ENCODE data around the gene SIL1.

SIL1 gene

GRCh38 chr5:138961221-138961620, 236.9 kb downstream of the SIL1 start:
- Histone ChIP-seq H3K9ac (no peak overlapping the region), H3K4me1 (peaks cover 5% of the 10 kb centered on the region), H3K27me3 (no peaks in the 10 kb centered on the region), H4K20me1 (no peaks in the 10 kb centered on the region), H3K36me3 (no peaks in the 10 kb centered on the region), H3K4me2 (no peak overlapping the region), H3K4me3 (no peak overlapping the region), H3K9me3 (no peaks in the 10 kb centered on the region), H3K27ac (no peak overlapping the region)
- TF ChIP-seq Cebpa-rat (IDR thresholded peaks at IDR 0.05), result no peak

DNA sequence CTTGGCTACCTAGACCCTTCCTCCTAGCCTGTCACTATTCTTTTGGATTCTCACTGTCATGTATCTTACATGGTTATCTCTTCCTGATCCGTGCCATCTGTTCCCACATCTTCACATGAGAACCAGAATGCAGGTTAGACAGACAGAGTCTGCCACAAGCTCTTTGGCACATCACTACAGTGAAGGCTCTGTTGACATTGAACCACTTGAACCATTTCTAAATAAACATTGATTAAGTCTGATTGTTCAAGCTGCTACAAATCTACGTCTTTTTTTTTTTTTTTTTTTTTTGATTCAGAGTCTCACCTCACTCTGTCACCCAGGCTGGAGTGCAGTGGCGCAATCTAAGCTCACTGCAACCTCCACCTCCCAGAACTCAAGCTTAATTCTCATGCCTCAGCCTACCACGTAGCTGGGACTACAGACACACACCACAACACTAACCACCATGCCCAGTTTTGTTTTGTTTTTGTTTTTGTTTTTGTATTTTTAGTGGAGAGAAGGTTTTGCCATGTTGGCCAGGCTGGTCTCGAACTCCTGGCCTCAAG, 237.9 kb downstream of the SIL1 start:
- no peaks in the 10 kb centered on the region for H4K20me1 ChIP-seq
- H3K9me3 ChIP-seq, result no peaks in the 10 kb centered on the region
- no peaks in the 10 kb centered on the region for H3K36me3 ChIP-seq
- no peak overlapping the region for H3K27ac ChIP-seq
- no peak overlapping the region for H3K4me2 ChIP-seq
- no peak overlapping the region for H3K4me3 ChIP-seq
- H3K9ac ChIP-seq, result no peak overlapping the region
- TF ChIP-seq Cebpa-rat (IDR thresholded peaks at IDR 0.05), result no peak
- peaks cover 6% of the 10 kb centered on the region for H3K4me1 ChIP-seq
- H3K27me3 ChIP-seq, result no peaks in the 10 kb centered on the region

GRCh38 chr5:138956801-138957200, 241.4 kb downstream of the SIL1 start:
- Histone ChIP-seq H3K36me3 (no peaks in the 10 kb centered on the region), H3K27ac (no peak overlapping the region), H3K9ac (no peak overlapping the region), H3K9me3 (no peaks in the 10 kb centered on the region), H3K4me3 (no peak overlapping the region), H3K4me1 (peaks cover 40% of the 10 kb centered on the region), H3K4me2 (no peak overlapping the region), H3K27me3 (no peaks in the 10 kb centered on the region), H4K20me1 (no peaks in the 10 kb centered on the region)
- no peak for TF ChIP-seq Cebpa-rat (IDR thresholded peaks at IDR 0.05)

GRCh38 chr5:138955671-138956295, 242.4 kb downstream of the SIL1 start:
- Histone ChIP-seq H3K9ac (no peak overlapping the region), H3K4me1 (peaks cover 50% of the 10 kb centered on the region), H4K20me1 (no peaks in the 10 kb centered on the region), H3K4me2 (peak overlapping the region; percentile 84), H3K4me3 (no peak overlapping the region), H3K9me3 (no peaks in the 10 kb centered on the region), H3K36me3 (no peaks in the 10 kb centered on the region), H3K27me3 (no peaks in the 10 kb centered on the region), H3K27ac (no peak overlapping the region)
- TF ChIP-seq Cebpa-rat (IDR thresholded peaks at IDR 0.05), result no peak

- Histone ChIP-seq H3K27me3 (no peaks in the 10 kb centered on the region), H3K36me3 (no peaks in the 10 kb centered on the region), H3K27ac (no peak overlapping the region), H4K20me1 (no peaks in the 10 kb centered on the region), H3K9ac (no peak overlapping the region), H3K9me3 (no peaks in the 10 kb centered on the region), H3K4me3 (no peak overlapping the region), H3K4me2 (peak overlapping the region; percentile 84), H3K4me1 (peaks cover 57% of the 10 kb centered on the region)
- TF ChIP-seq Cebpa-rat (IDR thresholded peaks at IDR 0.05), result no peak
Observed at GRCh38 chr5:138955013-138955660, 243.0 kb downstream of the SIL1 start.

- Histone ChIP-seq H3K9me3 (no peaks in the 10 kb centered on the region), H3K4me1 (peaks cover 64% of the 10 kb centered on the region), H3K27ac (peak overlapping the region; percentile 89), H3K36me3 (no peaks in the 10 kb centered on the region), H4K20me1 (no peaks in the 10 kb centered on the region), H3K4me3 (no peak overlapping the region), H3K27me3 (no peaks in the 10 kb centered on the region), H3K9ac (peak overlapping the region; percentile 69; the same call in 1 of the 2 replicates), H3K4me2 (peak overlapping the region; percentile 84)
- TF ChIP-seq Cebpa-rat (IDR thresholded peaks at IDR 0.05), result no peak
Observed at GRCh38 chr5:138954257-138955012, 243.7 kb downstream of the SIL1 start.

GRCh38 chr5:138953387-138954256, 244.5 kb downstream of the SIL1 start:
- TF ChIP-seq Cebpa-rat (IDR thresholded peaks at IDR 0.05), result no peak
- no peaks in the 10 kb centered on the region for H4K20me1 ChIP-seq
- peaks cover 72% of the 10 kb centered on the region for H3K4me1 ChIP-seq
- no peaks in the 10 kb centered on the region for H3K27me3 ChIP-seq
- peak overlapping the region; percentile 89 for H3K27ac ChIP-seq
- H3K4me3 ChIP-seq, result peak overlapping the region; percentile 26; the same call in 1 of the 2 replicates
- H3K4me2 ChIP-seq, result peak overlapping the region; percentile 84
- peak overlapping the region; percentile 75 for H3K9ac ChIP-seq
- no peaks in the 10 kb centered on the region for H3K36me3 ChIP-seq
- no peaks in the 10 kb centered on the region for H3K9me3 ChIP-seq

DNA sequence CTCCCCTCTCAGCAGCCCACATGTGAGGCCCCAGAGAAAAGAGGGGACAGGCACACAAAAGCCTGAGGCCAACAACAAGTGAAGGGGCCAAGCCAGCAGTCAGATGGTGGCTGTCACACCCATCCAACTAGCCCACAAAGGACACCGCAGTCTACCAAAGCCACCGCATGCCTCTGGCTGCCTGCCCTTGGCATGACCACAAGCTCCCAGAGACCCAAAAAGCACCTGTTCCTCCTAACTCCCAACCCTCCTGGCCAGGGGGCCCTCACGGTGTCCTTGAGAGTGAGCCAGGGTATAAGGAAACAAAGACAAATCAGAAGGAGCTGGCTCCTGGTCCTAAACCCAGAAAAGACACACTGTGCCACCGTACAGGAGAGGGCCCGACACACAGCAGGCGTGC, 245.2 kb downstream of the SIL1 start:
- peak overlapping the region; percentile 89 for H3K27ac ChIP-seq
- H3K4me3 ChIP-seq, result peak overlapping the region; percentile 26; the same call in 1 of the 2 replicates
- peaks cover 78% of the 10 kb centered on the region for H3K4me1 ChIP-seq
- TF ChIP-seq Cebpa-rat (IDR thresholded peaks at IDR 0.05), result no peak
- no peaks in the 10 kb centered on the region for H3K36me3 ChIP-seq
- no peaks in the 10 kb centered on the region for H3K27me3 ChIP-seq
- H3K4me2 ChIP-seq, result peak overlapping the region; percentile 84
- H3K9ac ChIP-seq, result peak overlapping the region; percentile 75
- H3K9me3 ChIP-seq, result no peaks in the 10 kb centered on the region
- no peaks in the 10 kb centered on the region for H4K20me1 ChIP-seq
